KMS-11 (cell line): Measurements from ENCODE around the gene PTPRT.

Source experiments
- H2AFZ ChIP-seq: fragments of 200-600 bp; sonication (generic); 2 replicates; pipeline ENCODE4 v1.6.1; 2016; ENCODE audit warnings: antibody characterized with exemption, mixed run types, low read depth
- H3K27ac ChIP-seq: fragments of 200-600 bp; sonication (generic); 2 replicates; pipeline ENCODE4 v1.6.1; 2016; ENCODE audit warnings: mild to moderate bottlenecking, mixed run types
- H3K27me3 ChIP-seq: fragments of 200-600 bp; sonication (generic); 2 replicates; pipeline ENCODE4 v1.6.1; 2017; ENCODE audit warnings: mild to moderate bottlenecking, low read depth, mixed run types, moderate library complexity; ENCODE audit not compliant: insufficient read depth
- H3K36me3 ChIP-seq: fragments of 200-600 bp; sonication (generic); 2 replicates; pipeline ENCODE4 v1.6.1; 2017; ENCODE audit warnings: mild to moderate bottlenecking, mixed run types; ENCODE audit not compliant: insufficient read depth
- H3K4me1 ChIP-seq: fragments of 200-600 bp; sonication (generic); 2 replicates; pipeline ENCODE4 v1.6.1; 2016; ENCODE audit warnings: mild to moderate bottlenecking, low read depth, mixed run types; ENCODE audit not compliant: poor library complexity, severe bottlenecking
- H3K4me2 ChIP-seq: fragments of 200-600 bp; sonication (generic); 2 replicates; pipeline ENCODE4 v1.7.0; 2016; ENCODE audit warnings: mild to moderate bottlenecking, mixed run types
- H3K4me3 ChIP-seq: fragments of 200-600 bp; sonication (generic); IDR thresholded peaks from 2 replicates; pipeline ENCODE4 v1.6.1; 2017; ENCODE audit warnings: low read depth, low read length, mixed read lengths; ENCODE audit not compliant: insufficient read depth
- H3K79me2 ChIP-seq: fragments of 200-600 bp; sonication (generic); 2 replicates; pipeline ENCODE4 v1.6.1; 2016; ENCODE audit warnings: low read depth, mixed run types; ENCODE audit not compliant: insufficient read depth
- H3K9ac ChIP-seq: fragments of 200-600 bp; sonication (generic); 2 replicates; pipeline ENCODE4 v1.6.1; 2016; ENCODE audit warnings: mild to moderate bottlenecking, mixed run types
- H4K20me1 ChIP-seq: fragments of 200-600 bp; sonication (generic); 2 replicates; pipeline ENCODE4 v1.6.1; 2016; ENCODE audit warnings: mild to moderate bottlenecking, mixed run types; ENCODE audit not compliant: insufficient read depth
- TF ChIP-seq, protein P1 (sequence below): fragments of 200-600 bp; sonication (generic); conservative IDR thresholded peaks from 2 replicates; pipeline ENCODE4 v1.6.1; 2017; ENCODE audit warnings: low read depth, mild to moderate bottlenecking, antibody characterized with exemption, low read length, moderate library complexity, mixed read lengths

The PTPRT gene

DNA sequence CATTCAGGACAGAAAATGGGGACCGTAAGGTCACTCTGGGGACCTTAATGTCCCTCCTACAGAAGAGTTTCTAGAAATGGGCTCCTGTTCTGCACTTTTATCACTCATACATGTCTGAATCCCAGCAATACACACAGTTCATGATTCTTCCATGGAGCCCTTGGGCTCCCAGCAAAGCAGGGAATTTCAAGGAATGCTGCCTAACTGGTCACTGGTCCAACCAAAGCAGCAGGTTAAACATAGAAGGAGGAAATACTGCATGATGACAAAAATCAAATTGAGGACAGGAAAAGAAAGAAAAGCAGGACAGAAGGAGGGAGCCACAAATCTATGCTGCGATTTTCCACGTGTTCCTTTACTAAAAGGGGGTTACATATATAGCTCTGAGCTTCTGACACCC is 300.2 kb downstream of the PTPRT start:
- H3K9ac ChIP-seq: no peak overlapping the region
- H3K36me3 ChIP-seq: no peaks in the 10 kb centered on the region
- H2AFZ ChIP-seq: no peak overlapping the region
- no peak overlapping the region for H3K4me3 ChIP-seq
- H3K4me2 ChIP-seq: no peak overlapping the region
- H3K27ac ChIP-seq: no peak overlapping the region
- H3K27me3 ChIP-seq: no peaks in the 10 kb centered on the region
- H3K4me1 ChIP-seq: no peaks in the 10 kb centered on the region
- TF ChIP-seq, protein P1, sequence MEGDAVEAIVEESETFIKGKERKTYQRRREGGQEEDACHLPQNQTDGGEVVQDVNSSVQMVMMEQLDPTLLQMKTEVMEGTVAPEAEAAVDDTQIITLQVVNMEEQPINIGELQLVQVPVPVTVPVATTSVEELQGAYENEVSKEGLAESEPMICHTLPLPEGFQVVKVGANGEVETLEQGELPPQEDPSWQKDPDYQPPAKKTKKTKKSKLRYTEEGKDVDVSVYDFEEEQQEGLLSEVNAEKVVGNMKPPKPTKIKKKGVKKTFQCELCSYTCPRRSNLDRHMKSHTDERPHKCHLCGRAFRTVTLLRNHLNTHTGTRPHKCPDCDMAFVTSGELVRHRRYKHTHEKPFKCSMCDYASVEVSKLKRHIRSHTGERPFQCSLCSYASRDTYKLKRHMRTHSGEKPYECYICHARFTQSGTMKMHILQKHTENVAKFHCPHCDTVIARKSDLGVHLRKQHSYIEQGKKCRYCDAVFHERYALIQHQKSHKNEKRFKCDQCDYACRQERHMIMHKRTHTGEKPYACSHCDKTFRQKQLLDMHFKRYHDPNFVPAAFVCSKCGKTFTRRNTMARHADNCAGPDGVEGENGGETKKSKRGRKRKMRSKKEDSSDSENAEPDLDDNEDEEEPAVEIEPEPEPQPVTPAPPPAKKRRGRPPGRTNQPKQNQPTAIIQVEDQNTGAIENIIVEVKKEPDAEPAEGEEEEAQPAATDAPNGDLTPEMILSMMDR: no peak
- no peaks in the 10 kb centered on the region for H3K79me2 ChIP-seq
- no peaks in the 10 kb centered on the region for H4K20me1 ChIP-seq

DNA sequence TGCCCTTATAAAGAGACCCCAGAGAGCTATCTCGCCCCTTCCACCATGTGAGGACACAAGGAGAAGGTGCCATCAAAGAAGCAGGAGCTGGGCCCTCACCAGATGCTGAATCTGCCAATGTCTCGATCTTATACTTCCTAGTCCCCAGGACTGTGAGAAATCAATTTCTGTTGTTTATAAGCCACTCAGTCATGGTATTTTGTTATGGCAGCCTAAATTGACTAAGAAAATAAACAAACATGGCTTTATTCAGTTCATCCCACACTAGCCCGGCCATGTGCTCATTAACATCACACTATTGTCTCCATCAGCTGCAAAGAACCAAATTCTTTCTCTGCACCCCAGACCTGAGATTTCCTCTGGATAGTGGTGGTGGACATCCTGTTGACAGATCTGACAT is 302.4 kb downstream of the PTPRT start:
- H3K79me2 ChIP-seq: no peaks in the 10 kb centered on the region
- H2AFZ ChIP-seq: no peak overlapping the region
- no peak overlapping the region for H3K27ac ChIP-seq
- no peak overlapping the region for H3K9ac ChIP-seq
- no peaks in the 10 kb centered on the region for H3K27me3 ChIP-seq
- no peaks in the 10 kb centered on the region for H3K36me3 ChIP-seq
- no peak overlapping the region for H3K4me2 ChIP-seq
- no peaks in the 10 kb centered on the region for H3K4me1 ChIP-seq
- no peak overlapping the region for H3K4me3 ChIP-seq
- TF ChIP-seq, protein P1: no peak
- H4K20me1 ChIP-seq: no peaks in the 10 kb centered on the region

DNA sequence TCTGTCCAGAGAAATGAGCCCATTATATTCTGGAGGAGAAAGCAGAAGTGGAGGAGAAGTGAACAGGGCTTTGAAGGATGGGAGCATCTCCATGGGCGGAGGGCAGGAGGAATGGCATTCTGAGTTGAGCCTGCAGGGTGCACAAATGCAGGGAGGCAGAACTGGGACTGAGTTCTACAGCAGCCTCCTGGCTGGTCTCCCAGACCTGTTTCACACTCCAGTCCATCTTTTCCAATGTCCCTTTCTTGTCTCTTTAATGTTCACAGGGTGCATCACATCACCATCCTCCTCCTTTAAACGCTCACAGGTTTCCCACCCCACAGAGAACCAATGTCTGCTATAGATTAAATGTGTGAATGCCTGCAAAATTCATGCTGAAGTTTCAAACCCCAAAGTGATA is 302.9 kb downstream of the PTPRT start:
- no peaks in the 10 kb centered on the region for H3K79me2 ChIP-seq
- no peak overlapping the region for H3K9ac ChIP-seq
- H3K27ac ChIP-seq: no peak overlapping the region
- no peak overlapping the region for H3K4me3 ChIP-seq
- TF ChIP-seq, protein P1: no peak
- H3K27me3 ChIP-seq: no peaks in the 10 kb centered on the region
- no peaks in the 10 kb centered on the region for H3K4me1 ChIP-seq
- no peaks in the 10 kb centered on the region for H4K20me1 ChIP-seq
- H3K4me2 ChIP-seq: no peak overlapping the region
- no peak overlapping the region for H2AFZ ChIP-seq
- H3K36me3 ChIP-seq: no peaks in the 10 kb centered on the region

DNA sequence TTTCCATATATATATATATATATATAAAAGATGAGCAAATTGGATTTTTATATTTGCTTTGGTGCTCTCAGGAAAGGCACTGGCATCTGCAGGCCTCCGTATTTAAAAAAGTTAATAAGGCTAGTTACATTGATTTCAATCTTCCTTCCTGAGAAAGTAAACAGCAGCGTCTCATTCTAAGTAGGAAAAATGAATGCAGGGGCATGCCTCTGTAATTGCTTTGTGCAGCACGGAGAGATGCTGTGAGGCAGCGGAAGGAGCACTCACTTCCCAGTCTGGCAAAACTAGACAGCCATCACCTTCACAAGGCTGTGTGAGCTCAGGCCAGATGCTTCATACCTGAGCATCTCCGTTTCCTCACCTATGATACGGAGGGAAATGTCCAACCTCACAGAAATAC is 303.7 kb downstream of the PTPRT start:
- Histone ChIP-seq H2AFZ (no peak overlapping the region), H3K36me3 (no peaks in the 10 kb centered on the region), H3K4me1 (no peaks in the 10 kb centered on the region), H3K4me3 (no peak overlapping the region), H3K79me2 (no peaks in the 10 kb centered on the region), H3K27me3 (no peaks in the 10 kb centered on the region), H4K20me1 (no peaks in the 10 kb centered on the region), H3K4me2 (no peak overlapping the region), H3K9ac (no peak overlapping the region), H3K27ac (no peak overlapping the region)
- TF ChIP-seq, protein P1: no peak

DNA sequence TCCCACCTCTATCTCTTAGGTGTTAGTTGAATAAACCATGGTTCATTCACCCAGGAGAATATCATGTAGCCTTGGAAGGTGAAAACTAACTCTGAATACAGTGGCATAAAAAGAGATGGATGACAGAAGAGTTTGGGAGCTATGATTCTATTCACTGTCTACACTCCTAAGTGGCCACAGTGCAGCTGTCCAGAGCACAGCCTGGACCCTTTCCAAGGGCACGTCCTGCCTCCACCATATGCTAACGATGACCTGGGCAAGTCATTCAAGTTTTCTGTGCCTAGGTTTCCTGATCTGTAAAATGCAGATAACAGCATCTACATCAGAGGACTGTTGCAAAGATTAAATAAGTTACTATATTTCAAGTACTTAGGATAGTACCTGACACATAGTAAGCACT is 314.1 kb downstream of the PTPRT start:
- no peak overlapping the region for H3K4me3 ChIP-seq
- H3K9ac ChIP-seq: no peak overlapping the region
- H3K27ac ChIP-seq: no peak overlapping the region
- no peaks in the 10 kb centered on the region for H3K79me2 ChIP-seq
- H2AFZ ChIP-seq: no peak overlapping the region
- TF ChIP-seq, protein P1: no peak
- no peaks in the 10 kb centered on the region for H3K4me1 ChIP-seq
- H3K27me3 ChIP-seq: no peaks in the 10 kb centered on the region
- H3K4me2 ChIP-seq: no peak overlapping the region
- H4K20me1 ChIP-seq: no peaks in the 10 kb centered on the region
- H3K36me3 ChIP-seq: no peaks in the 10 kb centered on the region
